Amniotic stem cell (primary cell): Measurements from ENCODE around the gene NEU4.
"Not testable (repeated sequence)": the region's sequence is repeated elsewhere in the genome, so short reads cannot be mapped to it uniquely, and the experiment has no call there.

ENCODE experiments used
- DNase-seq: peaks from one replicate; lab custom pipeline; 2025; lab: John Stamatoyannopoulos, UW

The NEU4 gene

GRCh38 chr2:241814393-241814642 lies 5.3 kb downstream of the NEU4 start:
- no peak for DNase-seq

DNA sequence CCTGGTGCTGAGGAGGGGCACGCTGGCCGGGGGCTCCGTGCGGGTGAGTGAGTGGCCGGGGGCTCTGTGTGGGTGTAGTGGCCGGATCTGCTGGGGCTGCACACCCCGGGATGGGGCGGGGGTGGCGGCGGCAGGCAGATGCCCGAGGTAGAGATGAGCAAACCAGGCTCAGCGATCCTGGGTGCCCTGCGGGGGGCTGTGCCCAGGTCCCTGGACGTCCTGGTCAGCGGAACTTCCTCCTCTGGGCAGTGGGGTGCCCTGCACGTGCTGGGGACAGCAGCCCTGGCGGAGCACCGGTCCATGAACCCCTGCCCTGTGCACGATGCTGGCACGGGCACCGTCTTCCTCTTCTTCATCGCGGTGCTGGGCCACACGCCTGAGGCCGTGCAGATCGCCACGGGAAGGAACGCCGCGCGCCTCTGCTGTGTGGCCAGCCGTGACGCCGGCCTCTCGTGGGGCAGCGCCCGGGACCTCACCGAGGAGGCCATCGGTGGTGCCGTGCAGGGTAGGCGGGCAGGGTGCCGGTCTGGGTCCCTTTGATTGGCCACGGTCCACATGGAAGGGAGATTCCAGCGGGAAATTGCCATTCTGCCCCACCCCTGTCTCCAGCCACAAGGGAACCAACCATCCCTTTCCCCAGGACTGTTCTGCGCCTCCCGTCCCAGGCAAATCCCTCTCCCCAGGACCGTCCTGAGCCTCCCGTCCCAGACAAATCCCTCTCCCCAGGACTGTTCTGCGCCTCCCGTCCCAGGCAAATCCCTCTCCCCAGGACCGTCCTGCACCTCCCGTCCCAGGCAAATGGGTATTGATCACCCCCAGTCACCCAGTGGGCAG lies 5.9 kb downstream of the NEU4 start:
- no peak for DNase-seq

- DNase-seq = no peak
Observed at GRCh38 chr2:241815477-241816430, 6.8 kb downstream of the NEU4 start.

DNA sequence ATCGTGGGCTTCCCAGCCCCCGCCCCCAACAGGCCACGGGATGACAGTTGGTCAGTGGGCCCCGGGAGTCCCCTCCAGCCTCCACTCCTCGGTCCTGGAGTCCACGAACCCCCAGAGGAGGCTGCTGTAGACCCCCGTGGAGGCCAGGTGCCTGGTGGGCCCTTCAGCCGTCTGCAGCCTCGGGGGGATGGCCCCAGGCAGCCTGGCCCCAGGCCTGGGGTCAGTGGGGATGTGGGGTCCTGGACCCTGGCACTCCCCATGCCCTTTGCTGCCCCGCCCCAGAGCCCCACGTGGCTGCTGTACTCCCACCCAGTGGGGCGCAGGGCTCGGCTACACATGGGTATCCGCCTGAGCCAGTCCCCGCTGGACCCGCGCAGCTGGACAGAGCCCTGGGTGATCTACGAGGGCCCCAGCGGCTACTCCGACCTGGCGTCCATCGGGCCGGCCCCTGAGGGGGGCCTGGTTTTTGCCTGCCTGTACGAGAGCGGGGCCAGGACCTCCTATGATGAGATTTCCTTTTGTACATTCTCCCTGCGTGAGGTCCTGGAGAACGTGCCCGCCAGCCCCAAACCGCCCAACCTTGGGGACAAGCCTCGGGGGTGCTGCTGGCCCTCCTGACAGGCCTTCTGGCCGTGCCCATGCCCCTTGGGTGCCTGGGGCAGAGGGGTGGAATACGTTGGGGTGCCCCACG lies 7.6 kb downstream of the NEU4 start:
- DNase-seq = no peak

- no peak for DNase-seq
Observed at GRCh38 chr2:241817126-241817820, 8.3 kb downstream of the NEU4 start.

DNA sequence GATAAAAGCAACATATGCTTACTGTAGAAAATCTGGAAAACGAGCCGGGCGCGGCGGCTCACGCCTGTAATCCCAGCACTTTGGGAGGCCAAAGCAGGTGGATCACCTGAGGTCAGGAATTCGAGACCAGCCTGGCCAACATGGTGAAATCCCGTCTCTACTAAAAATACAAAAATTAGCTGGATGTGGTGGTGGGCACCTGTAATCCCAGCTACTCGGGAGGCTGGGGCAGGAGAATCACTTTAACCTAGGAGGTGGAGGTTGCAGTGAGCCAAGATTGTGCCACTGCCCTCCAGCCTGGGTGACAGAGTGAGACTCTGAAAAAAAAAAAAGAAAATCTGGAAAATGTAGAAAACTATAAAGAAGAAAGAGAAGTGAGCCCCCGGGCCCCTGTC lies 8.8 kb downstream of the NEU4 start:
- DNase-seq = not testable (repeated sequence)

- no peak for DNase-seq
Observed at GRCh38 chr2:241818229-241818942, 9.4 kb downstream of the NEU4 start.

- no peak for DNase-seq
Observed at GRCh38 chr2:241818943-241819270, 9.9 kb downstream of the NEU4 start.

- not testable (repeated sequence) for DNase-seq
Observed at GRCh38 chr2:241819947-241820624, 11.1 kb downstream of the NEU4 start.

DNA sequence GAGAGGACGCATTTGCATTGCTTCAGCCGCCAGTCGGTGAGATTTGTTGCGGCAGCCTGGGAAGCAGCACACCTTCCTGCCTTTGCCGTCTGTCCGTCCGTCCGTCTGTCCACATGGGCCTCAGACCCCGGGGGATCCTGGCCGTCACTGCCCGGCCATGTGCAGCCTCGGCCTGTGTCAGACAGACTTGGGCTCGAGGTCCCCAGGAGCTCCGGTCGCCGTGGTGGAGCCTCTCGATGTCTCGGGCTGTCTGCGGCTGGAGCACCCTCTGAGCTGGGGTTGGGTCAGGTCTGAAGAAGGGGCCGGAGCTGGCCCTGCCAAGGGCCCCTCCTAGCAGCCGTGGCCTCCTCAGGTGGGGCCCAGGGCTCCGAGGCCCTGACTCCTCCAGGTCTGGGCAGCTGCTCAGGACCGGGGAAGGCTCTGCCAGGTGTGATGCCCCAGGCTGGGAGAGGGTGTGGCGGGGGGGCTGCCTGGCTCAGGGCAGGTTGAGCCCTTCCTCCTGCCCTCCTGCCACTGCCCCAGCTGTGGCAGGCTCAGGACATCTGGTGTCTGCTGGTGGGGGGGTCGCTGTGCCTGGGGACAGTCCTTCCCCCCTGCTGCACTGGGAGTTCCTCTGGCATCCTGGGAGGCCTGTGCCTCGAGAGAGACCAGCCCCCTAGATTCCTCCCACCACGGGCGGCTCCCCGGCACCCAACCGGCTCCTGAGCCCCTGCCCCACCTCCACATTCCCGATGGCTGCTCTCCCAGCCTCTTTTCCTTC lies 11.8 kb downstream of the NEU4 start:
- no peak for DNase-seq

DNA sequence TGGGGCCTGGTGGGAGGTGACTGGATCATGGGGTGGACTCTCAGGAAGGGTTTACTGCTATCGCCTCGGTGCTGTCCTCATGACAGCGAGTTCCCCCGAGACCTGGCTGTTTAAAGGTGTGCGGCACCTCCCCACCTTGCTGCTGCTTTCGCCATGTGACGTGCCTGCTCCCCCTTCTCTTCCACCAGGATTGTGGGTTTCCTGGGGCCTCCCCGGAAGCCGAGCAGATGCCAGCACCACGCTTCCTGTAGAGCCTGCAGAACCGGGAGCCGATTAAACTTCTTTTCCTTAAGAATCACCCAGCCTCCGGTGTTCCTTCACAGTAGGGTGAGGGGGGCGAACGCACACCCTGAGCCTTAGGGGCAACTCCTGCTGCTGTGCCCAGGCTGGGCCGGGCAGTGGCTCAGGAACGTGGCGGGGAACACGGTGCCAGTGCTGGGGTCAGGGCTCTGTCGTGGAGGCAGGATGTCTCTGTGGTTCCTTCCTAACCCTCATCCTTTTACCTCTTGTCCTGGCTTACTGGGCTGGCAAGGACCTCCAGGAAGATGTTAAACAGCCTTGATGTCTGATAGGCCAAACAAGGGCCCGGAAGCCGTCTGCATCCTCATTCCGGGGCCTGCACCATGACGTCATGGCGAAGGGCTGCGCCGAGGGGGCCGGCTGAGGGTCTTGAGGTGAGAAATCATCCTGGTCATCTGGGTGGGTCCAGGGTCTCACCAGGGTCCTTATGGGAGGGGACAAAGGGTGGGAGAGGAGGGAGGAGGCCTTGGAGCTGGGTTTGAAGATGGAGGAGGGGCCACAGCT lies 12.7 kb downstream of the NEU4 start:
- DNase-seq = no peak

DNA sequence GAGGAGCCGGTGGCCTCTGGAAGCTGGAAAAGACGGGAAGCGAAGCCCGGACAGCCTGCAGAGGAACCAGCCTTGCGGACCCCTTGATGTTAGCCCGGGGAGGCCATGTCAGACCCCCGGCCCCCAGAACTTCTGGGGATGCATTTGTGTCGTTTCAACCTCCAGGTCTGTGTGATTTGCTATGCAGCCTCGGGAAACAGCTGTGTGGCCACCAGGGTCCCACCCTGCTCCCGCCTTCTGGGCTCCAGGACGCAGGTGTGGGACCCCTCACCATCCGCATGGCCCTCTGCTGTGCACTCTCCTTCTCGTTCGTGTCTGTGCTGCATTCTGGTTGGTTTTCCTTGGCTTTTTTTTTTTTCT lies 13.3 kb downstream of the NEU4 start:
- no peak for DNase-seq

DNA sequence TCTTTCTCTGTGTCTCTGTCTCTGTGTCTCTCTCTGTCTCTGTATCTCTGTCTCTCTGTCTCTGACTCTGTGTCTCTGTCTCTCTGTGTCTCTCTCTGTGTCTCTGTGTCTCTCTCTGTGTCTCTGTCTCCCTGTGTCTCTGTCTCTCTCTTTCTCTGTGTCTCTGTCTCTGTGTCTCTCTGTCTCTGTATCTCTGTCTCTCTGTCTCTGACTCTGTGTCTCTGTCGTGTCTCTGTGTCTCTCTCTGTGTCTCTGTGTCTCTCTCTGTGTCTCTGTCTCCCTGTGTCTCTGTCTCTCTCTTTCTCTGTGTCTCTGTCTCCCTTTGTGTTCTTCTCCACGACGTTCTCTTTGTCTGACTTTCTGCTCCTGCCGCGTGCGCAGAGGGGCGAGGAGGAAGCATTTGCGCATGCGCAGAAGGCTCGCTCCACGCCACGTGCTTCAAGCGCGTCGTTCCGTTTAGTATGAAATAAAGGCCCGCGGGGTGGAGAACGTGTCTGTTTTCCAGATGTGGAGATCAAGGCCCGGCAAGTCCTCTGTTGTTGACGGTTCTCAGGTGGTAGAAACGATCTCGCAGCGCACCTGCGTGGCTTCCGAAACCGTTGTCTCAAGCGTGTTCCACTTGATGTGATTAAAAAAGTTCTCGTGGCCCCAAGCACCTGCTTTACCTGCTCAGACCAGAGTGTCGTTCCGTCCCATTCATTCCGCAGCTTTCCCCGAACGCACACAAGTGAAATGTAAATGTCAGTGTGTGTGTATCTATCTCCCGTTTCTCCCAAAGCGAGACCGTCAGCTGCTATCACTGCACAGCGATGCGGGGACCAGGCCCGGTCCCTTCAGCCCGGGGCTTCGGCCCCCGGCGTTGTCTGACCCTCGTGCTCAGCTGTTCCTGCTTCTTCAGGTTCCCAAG lies 14.8 kb downstream of the NEU4 start:
- DNase-seq = not testable (repeated sequence)

GRCh38 chr2:241827394-241827793 lies 18.4 kb downstream of the NEU4 start:
- no peak for DNase-seq

DNA sequence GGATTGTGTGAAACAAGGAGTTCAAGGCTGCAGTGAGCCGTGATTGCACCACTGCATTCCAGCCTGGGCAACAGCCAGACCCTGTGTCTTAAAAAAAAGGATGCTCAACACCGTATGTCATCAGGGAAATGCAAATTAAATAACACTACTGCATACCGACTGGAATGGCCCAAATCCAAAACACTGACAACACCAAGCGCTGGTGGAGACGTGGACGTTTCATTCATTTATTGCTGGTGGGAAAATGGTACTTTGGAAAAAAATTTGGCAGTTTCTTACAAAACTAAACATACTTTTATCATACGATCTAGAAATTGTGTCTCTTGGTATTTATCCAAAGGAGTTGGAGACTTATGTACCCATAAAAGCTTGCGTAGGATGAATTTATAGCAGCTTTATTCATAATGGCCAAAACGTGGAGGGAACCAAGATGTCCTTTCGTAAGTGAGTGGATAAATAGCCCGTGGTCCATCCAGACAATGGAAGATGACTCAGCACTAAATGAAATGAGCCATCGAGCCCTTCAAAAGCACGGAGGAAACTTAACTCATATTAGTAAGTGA lies 24.2 kb downstream of the NEU4 start:
- no peak for DNase-seq

DNA sequence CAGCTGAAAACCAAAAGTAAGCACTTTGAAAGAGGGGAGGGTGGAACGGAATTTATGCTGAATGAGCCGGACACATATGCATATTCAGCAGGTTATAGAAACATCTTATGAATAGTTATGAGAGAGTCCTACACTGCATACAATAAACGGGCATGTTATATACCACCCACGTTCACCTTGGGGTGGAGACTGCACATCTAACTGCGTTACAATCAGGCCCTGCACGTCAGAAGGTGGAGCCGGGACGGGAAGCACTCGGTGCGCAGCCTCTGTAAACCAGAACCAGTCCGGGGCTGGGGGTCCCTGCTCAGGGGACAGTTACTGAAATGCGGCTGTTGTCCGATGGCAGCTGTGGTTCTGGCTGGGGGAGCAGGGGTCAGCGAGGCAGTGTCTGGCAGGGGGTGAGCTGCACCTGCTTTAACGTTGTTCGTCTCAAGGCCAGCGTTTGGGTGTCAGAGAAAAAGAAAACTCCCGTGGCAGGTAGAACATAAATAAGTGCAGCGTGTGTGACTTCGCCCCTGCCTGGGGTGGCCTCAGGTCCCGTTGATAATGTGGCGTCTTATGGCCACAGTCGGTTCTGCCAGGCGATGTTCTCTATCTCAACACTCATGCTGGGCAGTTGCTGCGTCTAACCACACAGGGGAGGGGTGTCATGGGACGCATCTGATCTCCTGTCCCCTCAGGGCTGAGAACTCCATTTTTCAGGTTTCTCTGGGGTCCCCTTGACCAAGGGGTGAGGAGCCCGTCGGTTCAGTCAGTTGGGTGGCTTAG lies 24.9 kb downstream of the NEU4 start:
- DNase-seq = not testable (repeated sequence)

GRCh38 chr2:241834527-241835210 lies 25.7 kb downstream of the NEU4 start:
- no peak for DNase-seq
